ENCODE results near the gene STK32C. TPM values are rescaled to one million over a fixed set of nuclear protein-coding genes. Genes with fewer than 3 reads are reported as not detected.

Gene STK32C
- polyA plus RNA-seq, 2 of the 4 experiments (the other 2 are of a cell fraction): 29.9 to 43.6 TPM

DNA sequence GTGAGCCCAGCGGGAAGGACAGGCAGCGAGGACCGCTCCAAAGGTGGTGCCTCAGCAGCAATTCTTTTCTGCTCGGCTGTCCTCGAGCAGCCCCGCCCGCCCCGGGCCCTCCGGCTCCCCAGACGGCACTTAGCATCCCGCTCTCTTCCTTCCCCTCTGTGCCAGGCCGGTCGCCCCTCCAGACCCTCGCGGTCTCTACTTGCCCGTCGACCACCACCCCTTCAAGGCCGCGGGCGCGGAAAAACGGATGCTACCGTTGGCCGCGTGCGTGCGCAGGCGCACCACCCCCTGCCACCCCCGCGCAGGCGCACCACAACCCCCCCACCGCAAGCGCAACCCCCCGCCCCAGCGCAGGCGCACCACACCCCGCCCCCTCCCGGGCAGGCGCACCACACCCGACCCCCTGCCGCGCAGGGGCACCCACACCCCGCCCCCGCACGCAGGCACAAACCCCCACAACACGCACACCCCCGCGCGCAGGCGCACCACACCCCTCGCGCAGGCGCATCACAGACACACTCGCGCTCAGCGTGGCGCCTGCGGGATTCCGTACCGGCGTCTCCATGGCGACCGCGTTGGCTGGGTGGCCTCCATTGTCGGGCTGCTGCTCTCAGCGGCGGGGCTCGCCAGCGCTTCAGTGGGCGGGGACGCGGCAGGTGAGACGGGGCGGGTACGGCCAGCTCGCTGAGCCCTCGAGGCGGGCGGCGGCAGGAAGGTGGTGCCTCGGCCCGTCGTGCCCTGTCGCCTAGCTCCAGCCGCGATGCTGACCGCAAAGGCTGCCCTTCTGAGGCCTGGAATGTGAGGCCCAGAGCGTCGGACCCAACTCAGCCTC, 24.1 kb upstream of the STK32C start, which contains the start of gene LRRC27 (continued):
- no peak for TF ChIP-seq ZFP36 (IDR thresholded peaks at IDR 0.05; ENCODE audit: borderline replicate concordance, partially characterized antibody)
- TF ChIP-seq POLR2A (IDR thresholded peaks at IDR 0.05; ENCODE audit: low read length): peak; percentile 85
- TF ChIP-seq TP53 (CRISPR knock-in tag; IDR thresholded peaks at IDR 0.05): no peak
- TF ChIP-seq KDM5A (IDR thresholded peaks at IDR 0.05): no peak
- TF ChIP-seq, protein P1, sequence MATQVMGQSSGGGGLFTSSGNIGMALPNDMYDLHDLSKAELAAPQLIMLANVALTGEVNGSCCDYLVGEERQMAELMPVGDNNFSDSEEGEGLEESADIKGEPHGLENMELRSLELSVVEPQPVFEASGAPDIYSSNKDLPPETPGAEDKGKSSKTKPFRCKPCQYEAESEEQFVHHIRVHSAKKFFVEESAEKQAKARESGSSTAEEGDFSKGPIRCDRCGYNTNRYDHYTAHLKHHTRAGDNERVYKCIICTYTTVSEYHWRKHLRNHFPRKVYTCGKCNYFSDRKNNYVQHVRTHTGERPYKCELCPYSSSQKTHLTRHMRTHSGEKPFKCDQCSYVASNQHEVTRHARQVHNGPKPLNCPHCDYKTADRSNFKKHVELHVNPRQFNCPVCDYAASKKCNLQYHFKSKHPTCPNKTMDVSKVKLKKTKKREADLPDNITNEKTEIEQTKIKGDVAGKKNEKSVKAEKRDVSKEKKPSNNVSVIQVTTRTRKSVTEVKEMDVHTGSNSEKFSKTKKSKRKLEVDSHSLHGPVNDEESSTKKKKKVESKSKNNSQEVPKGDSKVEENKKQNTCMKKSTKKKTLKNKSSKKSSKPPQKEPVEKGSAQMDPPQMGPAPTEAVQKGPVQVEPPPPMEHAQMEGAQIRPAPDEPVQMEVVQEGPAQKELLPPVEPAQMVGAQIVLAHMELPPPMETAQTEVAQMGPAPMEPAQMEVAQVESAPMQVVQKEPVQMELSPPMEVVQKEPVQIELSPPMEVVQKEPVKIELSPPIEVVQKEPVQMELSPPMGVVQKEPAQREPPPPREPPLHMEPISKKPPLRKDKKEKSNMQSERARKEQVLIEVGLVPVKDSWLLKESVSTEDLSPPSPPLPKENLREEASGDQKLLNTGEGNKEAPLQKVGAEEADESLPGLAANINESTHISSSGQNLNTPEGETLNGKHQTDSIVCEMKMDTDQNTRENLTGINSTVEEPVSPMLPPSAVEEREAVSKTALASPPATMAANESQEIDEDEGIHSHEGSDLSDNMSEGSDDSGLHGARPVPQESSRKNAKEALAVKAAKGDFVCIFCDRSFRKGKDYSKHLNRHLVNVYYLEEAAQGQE (IDR thresholded peaks at IDR 0.05): no peak
- no peak for TF ChIP-seq CHD2 (IDR thresholded peaks at IDR 0.05; ENCODE audit: low read length, partially characterized antibody)
- no peak for TF ChIP-seq FOSB (CRISPR knock-in tag; IDR thresholded peaks at IDR 0.05)
- TF ChIP-seq HOXB13 (CRISPR knock-in tag; IDR thresholded peaks at IDR 0.05; ENCODE audit: low read depth): no peak
- TF ChIP-seq EP300 (IDR thresholded peaks at IDR 0.05): no peak; a peak in 1 of 5 replicates
- no peak for TF ChIP-seq RCOR1 (IDR thresholded peaks at IDR 0.05; ENCODE audit: low read depth, low read length)
- TF ChIP-seq, protein P2, sequence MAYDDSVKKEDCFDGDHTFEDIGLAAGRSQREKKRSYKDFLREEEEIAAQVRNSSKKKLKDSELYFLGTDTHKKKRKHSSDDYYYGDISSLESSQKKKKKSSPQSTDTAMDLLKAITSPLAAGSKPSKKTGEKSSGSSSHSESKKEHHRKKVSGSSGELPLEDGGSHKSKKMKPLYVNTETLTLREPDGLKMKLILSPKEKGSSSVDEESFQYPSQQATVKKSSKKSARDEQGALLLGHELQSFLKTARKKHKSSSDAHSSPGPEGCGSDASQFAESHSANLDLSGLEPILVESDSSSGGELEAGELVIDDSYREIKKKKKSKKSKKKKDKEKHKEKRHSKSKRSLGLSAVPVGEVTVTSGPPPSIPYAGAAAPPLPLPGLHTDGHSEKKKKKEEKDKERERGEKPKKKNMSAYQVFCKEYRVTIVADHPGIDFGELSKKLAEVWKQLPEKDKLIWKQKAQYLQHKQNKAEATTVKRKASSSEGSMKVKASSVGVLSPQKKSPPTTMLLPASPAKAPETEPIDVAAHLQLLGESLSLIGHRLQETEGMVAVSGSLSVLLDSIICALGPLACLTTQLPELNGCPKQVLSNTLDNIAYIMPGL (CRISPR knock-in tag; IDR thresholded peaks at IDR 0.05; ENCODE audit: borderline replicate concordance): no peak
- TF ChIP-seq SMC3 (IDR thresholded peaks at IDR 0.05): no peak; the same call in 1 of the 3 replicates
- TF ChIP-seq, protein P3, sequence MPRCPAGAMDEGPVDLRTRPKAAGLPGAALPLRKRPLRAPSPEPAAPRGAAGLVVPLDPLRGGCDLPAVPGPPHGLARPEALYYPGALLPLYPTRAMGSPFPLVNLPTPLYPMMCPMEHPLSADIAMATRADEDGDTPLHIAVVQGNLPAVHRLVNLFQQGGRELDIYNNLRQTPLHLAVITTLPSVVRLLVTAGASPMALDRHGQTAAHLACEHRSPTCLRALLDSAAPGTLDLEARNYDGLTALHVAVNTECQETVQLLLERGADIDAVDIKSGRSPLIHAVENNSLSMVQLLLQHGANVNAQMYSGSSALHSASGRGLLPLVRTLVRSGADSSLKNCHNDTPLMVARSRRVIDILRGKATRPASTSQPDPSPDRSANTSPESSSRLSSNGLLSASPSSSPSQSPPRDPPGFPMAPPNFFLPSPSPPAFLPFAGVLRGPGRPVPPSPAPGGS (IDR thresholded peaks at IDR 0.05): peak; percentile 61; the same call in 2 of the 3 replicates

DNA sequence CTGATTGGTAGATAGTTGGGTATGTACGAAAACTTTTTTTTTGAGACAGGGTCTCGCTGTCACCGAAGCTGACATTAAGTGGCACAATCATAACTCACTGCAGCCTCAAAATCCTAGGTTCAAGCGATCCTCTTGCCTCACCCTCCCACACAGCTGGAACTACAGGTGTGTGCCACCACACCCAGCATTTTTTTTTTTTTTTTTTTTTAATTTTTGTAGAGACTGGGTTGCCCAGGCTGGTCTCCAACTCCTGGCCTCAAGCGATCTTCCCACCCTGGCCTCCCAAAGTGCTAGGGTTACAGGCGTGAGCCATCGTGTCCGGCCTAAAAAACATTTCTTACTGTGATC, 22.7 kb upstream of the STK32C start:
- peak overlapping the region; percentile 86 for H3K4me3 ChIP-seq
- peak overlapping the region; percentile 95 to 96 for H3K27ac ChIP-seq
- H3K9me3 ChIP-seq: no peaks in the 10 kb centered on the region
- FAIRE-seq (no peak), ATAC-seq (no peak), DNase-seq (ENCODE audit: low read depth in 1 of 2, low spot score in 1 of 2) (no peak)
- POLR2A ChIA-PET: interaction anchor here (0.7 to 2.3 kb wide), 4 partner anchors 10 to 125 kb away, joined by 5 to 10 read pairs (median 7); partner anchors contain the start of gene STK32C
- TF ChIP-seq, protein P1 (IDR thresholded peaks at IDR 0.05): no peak
- TF ChIP-seq ZNF302 (CRISPR knock-in tag; IDR thresholded peaks at IDR 0.05): no peak
- TF ChIP-seq, protein P4, sequence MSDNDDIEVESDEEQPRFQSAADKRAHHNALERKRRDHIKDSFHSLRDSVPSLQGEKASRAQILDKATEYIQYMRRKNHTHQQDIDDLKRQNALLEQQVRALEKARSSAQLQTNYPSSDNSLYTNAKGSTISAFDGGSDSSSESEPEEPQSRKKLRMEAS (IDR thresholded peaks at IDR 0.05): no peak
- 10% methylated on average over 8 of the region's 8 CpGs for WGBS (ENCODE audit: missing lambda C conversion rate)
- peak overlapping the region; percentile 100 for H3K4me2 ChIP-seq
- CTCF ChIA-PET: interaction anchor here (1.0 kb wide), 1 partner anchor 23 kb away, joined by 4 read pairs; no protein-coding TSS in a partner anchor
- peaks cover 44% of the 10 kb centered on the region for H3K4me1 ChIP-seq

Measured in A549 (cell line).